ENCODE results near the gene OAS2. TPM values are rescaled to one million over a fixed set of nuclear protein-coding genes. Genes with fewer than 3 reads are reported as not detected.

OAS2 gene, protein sequence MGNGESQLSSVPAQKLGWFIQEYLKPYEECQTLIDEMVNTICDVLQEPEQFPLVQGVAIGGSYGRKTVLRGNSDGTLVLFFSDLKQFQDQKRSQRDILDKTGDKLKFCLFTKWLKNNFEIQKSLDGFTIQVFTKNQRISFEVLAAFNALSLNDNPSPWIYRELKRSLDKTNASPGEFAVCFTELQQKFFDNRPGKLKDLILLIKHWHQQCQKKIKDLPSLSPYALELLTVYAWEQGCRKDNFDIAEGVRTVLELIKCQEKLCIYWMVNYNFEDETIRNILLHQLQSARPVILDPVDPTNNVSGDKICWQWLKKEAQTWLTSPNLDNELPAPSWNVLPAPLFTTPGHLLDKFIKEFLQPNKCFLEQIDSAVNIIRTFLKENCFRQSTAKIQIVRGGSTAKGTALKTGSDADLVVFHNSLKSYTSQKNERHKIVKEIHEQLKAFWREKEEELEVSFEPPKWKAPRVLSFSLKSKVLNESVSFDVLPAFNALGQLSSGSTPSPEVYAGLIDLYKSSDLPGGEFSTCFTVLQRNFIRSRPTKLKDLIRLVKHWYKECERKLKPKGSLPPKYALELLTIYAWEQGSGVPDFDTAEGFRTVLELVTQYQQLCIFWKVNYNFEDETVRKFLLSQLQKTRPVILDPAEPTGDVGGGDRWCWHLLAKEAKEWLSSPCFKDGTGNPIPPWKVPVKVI
- total RNA-seq: 10 to 100 TPM; 44.6 to 64.8 TPM

- Mint-ChIP-seq H3K9me3 (no peaks in the 10 kb centered on the region), H3K36me3 (ENCODE audit: low read depth) (peaks cover 15% of the 10 kb centered on the region)
These were observed at the start of gene OAS2 for GRCh38 chr12:112978163-112979040. Gene OAS2, plus strand, starts transcription at chr12:112978519. Its CDS starts 90 bp downstream, at chr12:112978609.

DNA sequence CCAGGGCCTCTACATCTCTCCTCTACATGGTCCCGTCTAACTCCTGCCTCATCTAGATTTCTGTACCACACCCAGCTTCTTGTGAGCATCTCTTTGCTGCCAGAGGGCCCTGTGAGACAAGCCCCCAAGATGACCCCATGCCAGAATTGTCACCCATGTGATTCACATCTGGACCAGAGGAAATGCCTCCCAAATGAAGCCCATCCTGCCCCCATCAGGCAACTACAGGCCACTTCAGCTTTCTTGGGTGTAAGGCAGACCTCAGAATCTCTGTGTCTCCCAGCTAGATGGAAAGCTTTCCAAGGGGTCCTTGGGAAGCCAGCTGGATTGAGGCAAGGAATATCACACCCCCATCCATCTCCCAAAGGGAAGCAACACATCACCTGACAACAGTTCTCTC lies 49.3 kb upstream of the OAS2 start:
- no peak overlapping the region for H3K4me3 Mint-ChIP-seq
- H3K27ac Mint-ChIP-seq: no peak overlapping the region
- no peaks in the 10 kb centered on the region for H3K9me3 Mint-ChIP-seq
- no peaks in the 10 kb centered on the region for H3K36me3 Mint-ChIP-seq (ENCODE audit: low read depth)
- H3K4me1 Mint-ChIP-seq: peaks cover 4% of the 10 kb centered on the region
- H3K27me3 Mint-ChIP-seq: no peaks in the 10 kb centered on the region
- ATAC-seq (replicated peaks): no peak

More at GRCh38 chr12:112978163-112979040, at the start of gene OAS2:
- peak; percentile 92 for ATAC-seq (replicated peaks)
- Mint-ChIP-seq H3K27me3 (no peaks in the 10 kb centered on the region), H3K27ac (peak within 1 kb of the TSS; percentile 89), H3K4me3 (peak within 1 kb of the TSS; percentile 80), H3K4me1 (peaks cover 22% of the 10 kb centered on the region)

DNA sequence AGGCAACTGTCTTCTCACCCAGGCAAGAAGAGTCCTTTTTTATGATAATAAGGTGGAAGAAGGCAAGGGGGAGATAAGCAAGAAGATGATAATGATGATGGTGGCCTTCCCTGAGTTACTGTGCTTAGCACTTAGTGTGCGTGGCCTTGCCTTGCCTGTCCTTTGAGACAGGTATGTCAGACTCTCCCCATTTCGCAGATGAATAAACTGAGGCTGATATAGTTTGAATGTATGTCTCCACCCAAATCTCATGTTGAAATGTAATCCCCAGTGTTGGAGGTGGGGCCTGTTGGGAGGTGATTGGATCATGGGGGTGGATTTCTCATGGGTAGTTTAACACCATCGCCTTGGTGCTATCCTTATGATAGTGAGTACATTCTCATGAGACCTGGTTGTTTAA lies 48.6 kb upstream of the OAS2 start:
- no peak overlapping the region for H3K27ac Mint-ChIP-seq
- H3K4me1 Mint-ChIP-seq: peaks cover 8% of the 10 kb centered on the region
- ATAC-seq (replicated peaks): no peak
- no peaks in the 10 kb centered on the region for H3K36me3 Mint-ChIP-seq (ENCODE audit: low read depth)
- no peaks in the 10 kb centered on the region for H3K9me3 Mint-ChIP-seq
- no peak overlapping the region for H3K4me3 Mint-ChIP-seq
- H3K27me3 Mint-ChIP-seq: no peaks in the 10 kb centered on the region

- ATAC-seq (replicated peaks): no peak
- Mint-ChIP-seq H3K4me1 (peaks cover 9% of the 10 kb centered on the region), H3K9me3 (no peaks in the 10 kb centered on the region), H3K36me3 (ENCODE audit: low read depth) (no peaks in the 10 kb centered on the region), H3K27ac (no peak overlapping the region), H3K27me3 (no peaks in the 10 kb centered on the region), H3K4me3 (no peak overlapping the region)
These were observed 48.0 kb upstream of the OAS2 start for GRCh38 chr12:112930350-112930749.

- Mint-ChIP-seq H3K27me3 (no peaks in the 10 kb centered on the region), H3K36me3 (ENCODE audit: low read depth) (no peaks in the 10 kb centered on the region), H3K4me1 (peaks cover 14% of the 10 kb centered on the region), H3K4me3 (no peak overlapping the region), H3K9me3 (no peaks in the 10 kb centered on the region), H3K27ac (no peak overlapping the region)
- no peak for ATAC-seq (replicated peaks)
These were observed 45.7 kb upstream of the OAS2 start for GRCh38 chr12:112932485-112933128.

- Mint-ChIP-seq H3K27me3 (no peaks in the 10 kb centered on the region), H3K4me3 (no peak overlapping the region), H3K9me3 (no peaks in the 10 kb centered on the region), H3K36me3 (ENCODE audit: low read depth) (no peaks in the 10 kb centered on the region), H3K27ac (no peak overlapping the region), H3K4me1 (peaks cover 18% of the 10 kb centered on the region)
- no peak for ATAC-seq (replicated peaks)
These were observed 45.2 kb upstream of the OAS2 start for GRCh38 chr12:112933129-112933505.

- H3K36me3 Mint-ChIP-seq (ENCODE audit: low read depth): no peaks in the 10 kb centered on the region
- ATAC-seq (replicated peaks): no peak
- no peaks in the 10 kb centered on the region for H3K27me3 Mint-ChIP-seq
- no peak overlapping the region for H3K4me3 Mint-ChIP-seq
- H3K27ac Mint-ChIP-seq: no peak overlapping the region
- no peaks in the 10 kb centered on the region for H3K9me3 Mint-ChIP-seq
- H3K4me1 Mint-ChIP-seq: peaks cover 30% of the 10 kb centered on the region
These were observed 42.1 kb upstream of the OAS2 start for GRCh38 chr12:112936264-112936663.

GRCh38 chr12:112936927-112937326 lies 41.4 kb upstream of the OAS2 start:
- peak; percentile 25 for ATAC-seq (replicated peaks)
- Mint-ChIP-seq H3K27ac (peak overlapping the region; percentile 8), H3K36me3 (ENCODE audit: low read depth) (no peaks in the 10 kb centered on the region), H3K27me3 (no peaks in the 10 kb centered on the region), H3K9me3 (no peaks in the 10 kb centered on the region), H3K4me1 (peaks cover 30% of the 10 kb centered on the region), H3K4me3 (peak overlapping the region; percentile 87)

DNA sequence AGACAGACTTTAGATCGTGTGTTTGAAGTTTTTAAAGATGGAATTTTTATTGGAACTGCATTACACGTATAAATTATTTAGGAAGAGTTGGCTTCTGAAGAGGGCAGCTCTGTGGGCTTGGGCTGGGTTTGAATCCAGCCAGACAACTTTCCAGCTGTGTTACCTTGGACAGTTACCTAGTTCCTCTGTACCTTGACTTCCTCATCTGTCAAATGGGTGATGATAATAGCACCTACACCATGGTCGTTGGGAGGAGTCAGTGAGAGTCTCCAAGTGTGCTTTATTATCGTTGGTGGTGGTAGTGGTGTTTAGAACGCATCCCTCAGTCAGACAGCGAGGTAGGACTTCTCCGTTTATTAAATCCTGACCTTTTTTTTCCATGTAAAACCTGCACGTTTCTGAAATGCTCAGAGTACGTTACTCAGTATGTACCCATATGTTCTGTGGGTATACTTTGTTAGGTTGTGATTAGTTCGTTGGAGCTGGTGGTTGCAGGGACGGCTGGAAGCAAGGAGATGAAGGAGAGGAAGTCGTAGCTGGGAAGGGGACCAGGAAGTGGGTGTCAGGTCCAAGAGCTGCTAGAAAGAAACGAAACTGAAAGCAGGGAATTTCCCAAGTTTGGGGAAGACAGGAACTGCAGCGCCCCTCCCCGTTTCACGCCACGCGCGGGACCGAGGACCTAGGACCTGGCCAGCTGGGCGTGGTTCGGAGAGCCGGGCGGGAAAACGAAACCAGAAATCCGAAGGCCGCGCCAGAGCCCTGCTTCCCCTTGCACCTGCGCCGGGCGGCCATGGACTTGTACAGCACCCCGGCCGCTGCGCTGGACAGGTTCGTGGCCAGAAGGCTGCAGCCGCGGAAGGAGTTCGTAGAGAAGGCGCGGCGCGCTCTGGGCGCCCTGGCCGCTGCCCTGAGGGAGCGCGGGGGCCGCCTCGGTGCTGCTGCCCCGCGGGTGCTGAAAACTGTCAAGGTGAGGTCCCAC lies 40.3 kb upstream of the OAS2 start, which contains the start of gene OAS3:
Gene OAS3 (plus strand): TSS at position 734 of the 979 bp plus-strand sequence. CDS start 57 bp downstream, at position 791.
- H3K4me1 Mint-ChIP-seq: peaks cover 30% of the 10 kb centered on the region
- ATAC-seq (replicated peaks): peak; percentile 64

GRCh38 chr12:112938751-112939150 lies 39.6 kb upstream of the OAS2 start:
- peak overlapping the region; percentile 87 for H3K4me3 Mint-ChIP-seq
- H3K27me3 Mint-ChIP-seq: no peaks in the 10 kb centered on the region
- peak; percentile 1 for ATAC-seq (replicated peaks)
- H3K4me1 Mint-ChIP-seq: peaks cover 30% of the 10 kb centered on the region
- peak overlapping the region; percentile 85 for H3K27ac Mint-ChIP-seq
- no peaks in the 10 kb centered on the region for H3K9me3 Mint-ChIP-seq
- no peaks in the 10 kb centered on the region for H3K36me3 Mint-ChIP-seq (ENCODE audit: low read depth)

More for the DNA sequence above, 40.3 kb upstream of the OAS2 start, which contains the start of gene OAS3:
- no peaks in the 10 kb centered on the region for H3K9me3 Mint-ChIP-seq
- H3K27ac Mint-ChIP-seq: peak within 1 kb of the TSS; percentile 85
- no peaks in the 10 kb centered on the region for H3K27me3 Mint-ChIP-seq
- no peaks in the 10 kb centered on the region for H3K36me3 Mint-ChIP-seq (ENCODE audit: low read depth)
- peak within 1 kb of the TSS; percentile 87 for H3K4me3 Mint-ChIP-seq

- Mint-ChIP-seq H3K4me3 (peak overlapping the region; percentile 87), H3K36me3 (ENCODE audit: low read depth) (peaks cover 9% of the 10 kb centered on the region), H3K27ac (peak overlapping the region; percentile 85), H3K4me1 (peaks cover 25% of the 10 kb centered on the region), H3K9me3 (no peaks in the 10 kb centered on the region), H3K27me3 (no peaks in the 10 kb centered on the region)
- ATAC-seq (replicated peaks): peak; percentile 35
These were observed 38.4 kb upstream of the OAS2 start for GRCh38 chr12:112939761-112940381.

DNA sequence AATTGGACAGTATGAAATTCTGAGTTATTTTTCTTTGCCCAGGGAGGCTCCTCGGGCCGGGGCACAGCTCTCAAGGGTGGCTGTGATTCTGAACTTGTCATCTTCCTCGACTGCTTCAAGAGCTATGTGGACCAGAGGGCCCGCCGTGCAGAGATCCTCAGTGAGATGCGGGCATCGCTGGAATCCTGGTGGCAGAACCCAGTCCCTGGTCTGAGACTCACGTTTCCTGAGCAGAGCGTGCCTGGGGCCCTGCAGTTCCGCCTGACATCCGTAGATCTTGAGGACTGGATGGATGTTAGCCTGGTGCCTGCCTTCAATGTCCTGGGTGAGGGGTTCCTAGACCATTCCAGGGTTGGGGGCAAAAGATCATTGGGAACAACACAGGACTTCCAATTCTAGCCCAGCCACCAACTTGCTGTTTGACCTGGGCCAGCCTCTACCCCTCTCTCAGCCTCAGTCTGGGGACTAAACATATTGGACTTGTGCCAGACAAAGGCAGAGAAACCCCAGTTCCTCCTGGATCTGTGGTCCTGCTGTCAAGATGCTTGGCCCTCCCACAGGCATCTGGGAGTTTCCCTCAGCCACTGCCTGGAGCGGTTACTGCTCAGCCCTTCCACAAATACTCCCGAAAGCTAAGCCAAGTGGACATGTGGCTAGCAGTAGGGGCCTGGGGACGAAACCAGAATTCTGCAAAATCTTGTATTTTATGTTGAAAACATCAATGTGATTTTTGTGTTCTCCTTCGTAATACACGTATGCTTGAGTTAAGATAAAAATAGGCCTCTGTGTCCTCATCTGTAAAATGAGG lies 36.6 kb upstream of the OAS2 start:
- Mint-ChIP-seq H3K27me3 (no peaks in the 10 kb centered on the region), H3K27ac (no peak overlapping the region), H3K4me3 (no peak overlapping the region), H3K4me1 (peaks cover 22% of the 10 kb centered on the region), H3K36me3 (ENCODE audit: low read depth) (peaks cover 12% of the 10 kb centered on the region), H3K9me3 (no peaks in the 10 kb centered on the region)
- ATAC-seq (replicated peaks): no peak

Data from activated T-helper 17 cell treated with anti-CD3 and anti-CD28 coated beads, Interleukin-2, amount 50 U/mL, for 72 hours (primary cell).